HEK293 (cell line): ENCODE data around the gene TEC.

Experiments
- CTCF ChIA-PET: fragments of 350-600 bp; formaldehyde crosslinking; extraction: SDS; loops from one replicate; lab custom pipeline; 2021; ENCODE audit warnings: antibody characterized with exemption; lab: Yijun Ruan, JAX
- POLR2A ChIA-PET: fragments of 300-600 bp; formaldehyde crosslinking; extraction: SDS; loops from one replicate; lab custom pipeline; 2020; ENCODE audit warnings: antibody characterized with exemption, inconsistent platforms; lab: Yijun Ruan, JAX
- H3K27ac ChIP-seq: fragments of 200-500 bp; sonication (Bioruptor generic); 2 replicates; pipeline ENCODE4 v1.5.1; 2014; ENCODE audit warnings: low read depth, low read length, control low read depth, inconsistent platforms; ENCODE audit errors: extremely low read depth
- H3K36me3 ChIP-seq, 2 experiments: fragments of 200-500 bp in 1 of 2; sonication (Bioruptor generic) in 1 of 2; 1 replicate in 1 of 2; 2 replicates in 1 of 2; pipeline ENCODE4 v1.5.1; 2014 to 2017; ENCODE audit warnings: inconsistent platforms in 2 of 2, low read length in 2 of 2; ENCODE audit not compliant: control insufficient read depth in 2 of 2, insufficient read depth in 1 of 2
- H3K4me1 ChIP-seq: fragments of 200-500 bp; sonication (Bioruptor generic); 2 replicates; pipeline ENCODE4 v1.5.1; 2014; ENCODE audit warnings: mild to moderate bottlenecking, low read length, inconsistent platforms; ENCODE audit not compliant: control insufficient read depth, insufficient read depth
- H3K4me3 ChIP-seq: 2 replicates; pipeline ENCODE4 v1.5.1; 2011; ENCODE audit warnings: low read depth, mild to moderate bottlenecking, control low read depth, low read length, moderate library complexity
- H3K9me3 ChIP-seq: fragments of 200-500 bp; sonication (Bioruptor generic); 2 replicates; pipeline ENCODE4 v1.5.1; 2014; ENCODE audit warnings: low read depth, low read length, inconsistent platforms; ENCODE audit not compliant: control insufficient read depth, insufficient read depth
- GFI1B ChIP-seq: fragments of 450-650 bp; formaldehyde crosslinking; IDR thresholded peaks from 2 replicates; pipeline ENCODE4 v1.5.1; 2016; ENCODE audit warnings: missing biosample characterization, missing genetic modification characterization
- PATZ1 ChIP-seq: fragments of 450-650 bp; formaldehyde crosslinking; IDR thresholded peaks from 2 replicates; pipeline ENCODE4 v1.5.1; 2016; ENCODE audit warnings: missing biosample characterization, missing genetic modification characterization
- PRDM10 ChIP-seq: fragments of 450-650 bp; formaldehyde crosslinking; IDR thresholded peaks from 2 replicates; pipeline ENCODE4 v1.5.1; 2016; ENCODE audit warnings: missing biosample characterization, missing genetic modification characterization
- SALL2 ChIP-seq: fragments of 450-650 bp; formaldehyde crosslinking; IDR thresholded peaks from 2 replicates; pipeline ENCODE4 v1.5.0; 2017; ENCODE audit warnings: missing biosample characterization, mild to moderate bottlenecking, missing genetic modification characterization, borderline replicate concordance
- ZFP3 ChIP-seq: fragments of 450-650 bp; formaldehyde crosslinking; IDR thresholded peaks from 2 replicates; pipeline ENCODE4 v1.5.1; 2016; ENCODE audit warnings: low read depth, missing biosample characterization, missing genetic modification characterization
- ZIC2 ChIP-seq: fragments of 450-650 bp; formaldehyde crosslinking; IDR thresholded peaks from 2 replicates; pipeline ENCODE4 v1.5.1; 2016; ENCODE audit warnings: missing biosample characterization, missing genetic modification characterization
- ZNF112 ChIP-seq: fragments of 450-650 bp; formaldehyde crosslinking; IDR thresholded peaks from 2 replicates; pipeline ENCODE4 v1.5.0; 2017; ENCODE audit warnings: missing biosample characterization, missing genetic modification characterization
- ZNF146 ChIP-seq: fragments of 450-650 bp; formaldehyde crosslinking; IDR thresholded peaks from 2 replicates; pipeline ENCODE4 v1.5.1; 2016; ENCODE audit warnings: missing biosample characterization, missing genetic modification characterization
- ZNF266 ChIP-seq: fragments of 450-650 bp; formaldehyde crosslinking; IDR thresholded peaks from 2 replicates; pipeline ENCODE4 v1.5.1; 2016; ENCODE audit warnings: missing biosample characterization, missing genetic modification characterization, low read depth
- ZNF280D ChIP-seq: fragments of 450-650 bp; formaldehyde crosslinking; IDR thresholded peaks from 2 replicates; pipeline ENCODE4 v1.5.1; 2016; ENCODE audit warnings: missing biosample characterization, missing genetic modification characterization
- ZNF324 ChIP-seq: fragments of 450-650 bp; formaldehyde crosslinking; IDR thresholded peaks from 2 replicates; pipeline ENCODE4 v1.5.1; 2016; ENCODE audit warnings: missing biosample characterization, missing genetic modification characterization
- ZNF341 ChIP-seq: fragments of 450-650 bp; formaldehyde crosslinking; IDR thresholded peaks from 2 replicates; pipeline ENCODE4; 2016; ENCODE audit warnings: low read depth, missing biosample characterization, missing genetic modification characterization
- ZNF37A ChIP-seq: fragments of 450-650 bp; IDR thresholded peaks from 2 replicates; pipeline ENCODE4 v1.5.1; 2018; ENCODE audit warnings: missing biosample characterization, missing genetic modification characterization
- ZNF404 ChIP-seq: fragments of 450-650 bp; formaldehyde crosslinking; IDR thresholded peaks from 2 replicates; pipeline ENCODE4 v1.5.1; 2017; ENCODE audit warnings: missing biosample characterization, missing genetic modification characterization
- ZNF449 ChIP-seq: fragments of 450-650 bp; formaldehyde crosslinking; IDR thresholded peaks from 2 replicates; pipeline ENCODE4 v1.5.1; 2017; ENCODE audit warnings: missing biosample characterization, mild to moderate bottlenecking, missing genetic modification characterization, moderate library complexity
- ZNF555 ChIP-seq: fragments of 450-650 bp; formaldehyde crosslinking; conservative IDR thresholded peaks from 2 replicates; pipeline ENCODE4 v1.5.1; 2017; ENCODE audit warnings: missing biosample characterization, mild to moderate bottlenecking, missing genetic modification characterization, inconsistent platforms
- ZNF561 ChIP-seq: fragments of 450-650 bp; IDR thresholded peaks from 2 replicates; pipeline ENCODE4 v1.5.1; 2018; ENCODE audit warnings: missing biosample characterization, missing genetic modification characterization, borderline replicate concordance
- ZNF664 ChIP-seq: fragments of 450-650 bp; formaldehyde crosslinking; IDR thresholded peaks from 2 replicates; pipeline ENCODE4 v1.5.1; 2016; ENCODE audit warnings: missing biosample characterization, missing genetic modification characterization
- ZNF76 ChIP-seq: fragments of 450-650 bp; formaldehyde crosslinking; IDR thresholded peaks from 2 replicates; pipeline ENCODE4; 2016; ENCODE audit warnings: low read depth, missing biosample characterization, missing genetic modification characterization, borderline replicate concordance
- ZNF830 ChIP-seq: fragments of 450-650 bp; IDR thresholded peaks from 2 replicates; pipeline ENCODE4 v1.5.0; 2018; ENCODE audit warnings: missing biosample characterization, missing genetic modification characterization, low read depth, mild to moderate bottlenecking, moderate library complexity

TEC gene

GRCh38 chr4:48105230-48105629 is 164.4 kb downstream of the TEC start:
- CTCF ChIA-PET: interaction anchor here (0.5 to 0.7 kb wide), 3 partner anchors 16 to 400 kb away, joined by 3 read pairs; no protein-coding TSS in a partner anchor
- Histone ChIP-seq H3K4me1 (no peaks in the 10 kb centered on the region), H3K36me3 (no peaks in the 10 kb centered on the region), H3K27ac (no peak overlapping the region), H3K4me3 (no peak overlapping the region), H3K9me3 (no peaks in the 10 kb centered on the region)
- TF ChIP-seq GFI1B (no peak), PRDM10 (tag by site-specific recombination) (no peak), ZNF37A (tag by site-specific recombination) (no peak), SALL2 (tag by site-specific recombination) (no peak), ZNF449 (no peak), ZNF146 (tag by site-specific recombination) (no peak), ZNF112 (tag by site-specific recombination) (no peak), ZNF561 (tag by site-specific recombination) (no peak), ZNF341 (tag by site-specific recombination) (no peak), PATZ1 (tag by site-specific recombination) (no peak), ZNF266 (tag by site-specific recombination) (no peak), ZNF555 (tag by site-specific recombination) (no peak), ZNF830 (tag by site-specific recombination) (no peak), ZFP3 (no peak)
- TF ChIP-seq, all 188 proteins: peak for 0
- POLR2A ChIA-PET: no interaction called here

GRCh38 chr4:48103483-48104139 is 166.0 kb downstream of the TEC start:
- Histone ChIP-seq H3K4me1 (no peaks in the 10 kb centered on the region), H3K36me3 (no peaks in the 10 kb centered on the region), H3K9me3 (no peaks in the 10 kb centered on the region), H3K4me3 (no peak overlapping the region)
- POLR2A ChIA-PET: no interaction called here
- TF ChIP-seq ZNF664 (tag by site-specific recombination) (no peak), ZNF76 (no peak), ZNF280D (tag by site-specific recombination) (no peak), ZNF324 (tag by site-specific recombination) (no peak), ZIC2 (tag by site-specific recombination) (no peak), ZNF404 (tag by site-specific recombination) (no peak)
- TF ChIP-seq, all 188 proteins: peak for 0
- CTCF ChIA-PET: no interaction called here
- no peak overlapping the region for H3K27ac ChIP-seq
